HG03280 (cell line): Measurements from ENCODE around the gene COL4A1.

ENCODE experiments used
- ATAC-seq: cut with Tn5 transposase; IDR thresholded peaks from one replicate; pipeline ENCODE4 v1.9.1; 2021; ENCODE audit warnings: mild to moderate bottlenecking, moderate library complexity; ENCODE audit not compliant: unreplicated experiment

The COL4A1 gene

GRCh38 chr13:110280231-110280813 lies 26.6 kb downstream of the COL4A1 start:
- ATAC-seq: no peak

GRCh38 chr13:110279684-110280083 lies 27.3 kb downstream of the COL4A1 start:
- no peak for ATAC-seq

- no peak for ATAC-seq
Measured at GRCh38 chr13:110278859-110279258, 28.1 kb downstream of the COL4A1 start.

GRCh38 chr13:110277357-110277975 lies 29.5 kb downstream of the COL4A1 start:
- no peak for ATAC-seq

- ATAC-seq: no peak
Measured at GRCh38 chr13:110276553-110276950, 30.4 kb downstream of the COL4A1 start.

- no peak for ATAC-seq
Measured at GRCh38 chr13:110275931-110276552, 30.9 kb downstream of the COL4A1 start.

- ATAC-seq: no peak
Measured at GRCh38 chr13:110274687-110275086, 32.3 kb downstream of the COL4A1 start.

- no peak for ATAC-seq
Measured at GRCh38 chr13:110273254-110273653, 33.7 kb downstream of the COL4A1 start.

GRCh38 chr13:110272651-110273050 lies 34.3 kb downstream of the COL4A1 start:
- no peak for ATAC-seq

GRCh38 chr13:110272227-110272626 lies 34.7 kb downstream of the COL4A1 start:
- no peak for ATAC-seq

GRCh38 chr13:110271313-110271712 lies 35.6 kb downstream of the COL4A1 start:
- ATAC-seq: no peak

GRCh38 chr13:110270507-110270906 lies 36.5 kb downstream of the COL4A1 start:
- no peak for ATAC-seq

GRCh38 chr13:110269509-110270185 lies 37.3 kb downstream of the COL4A1 start:
- ATAC-seq: no peak

- ATAC-seq: no peak
Measured at GRCh38 chr13:110268576-110269185, 38.3 kb downstream of the COL4A1 start.

- ATAC-seq: no peak
Measured at GRCh38 chr13:110268061-110268460, 38.9 kb downstream of the COL4A1 start.

- no peak for ATAC-seq
Measured at GRCh38 chr13:110266983-110267382, 40.0 kb downstream of the COL4A1 start.

GRCh38 chr13:110266431-110266809 lies 40.5 kb downstream of the COL4A1 start:
- no peak for ATAC-seq

GRCh38 chr13:110265682-110266430 lies 41.1 kb downstream of the COL4A1 start:
- ATAC-seq: no peak

GRCh38 chr13:110265341-110265681 lies 41.6 kb downstream of the COL4A1 start:
- no peak for ATAC-seq

- no peak for ATAC-seq
Measured at GRCh38 chr13:110264685-110265275, 42.2 kb downstream of the COL4A1 start.

- ATAC-seq: no peak
Measured at GRCh38 chr13:110263888-110264287, 43.1 kb downstream of the COL4A1 start.
